Measurements from ENCODE around the gene MYOF.
A peak's percentile ranks its signal among the peaks of the same experiment; 100 is the strongest.

Gene MYOF

DNA sequence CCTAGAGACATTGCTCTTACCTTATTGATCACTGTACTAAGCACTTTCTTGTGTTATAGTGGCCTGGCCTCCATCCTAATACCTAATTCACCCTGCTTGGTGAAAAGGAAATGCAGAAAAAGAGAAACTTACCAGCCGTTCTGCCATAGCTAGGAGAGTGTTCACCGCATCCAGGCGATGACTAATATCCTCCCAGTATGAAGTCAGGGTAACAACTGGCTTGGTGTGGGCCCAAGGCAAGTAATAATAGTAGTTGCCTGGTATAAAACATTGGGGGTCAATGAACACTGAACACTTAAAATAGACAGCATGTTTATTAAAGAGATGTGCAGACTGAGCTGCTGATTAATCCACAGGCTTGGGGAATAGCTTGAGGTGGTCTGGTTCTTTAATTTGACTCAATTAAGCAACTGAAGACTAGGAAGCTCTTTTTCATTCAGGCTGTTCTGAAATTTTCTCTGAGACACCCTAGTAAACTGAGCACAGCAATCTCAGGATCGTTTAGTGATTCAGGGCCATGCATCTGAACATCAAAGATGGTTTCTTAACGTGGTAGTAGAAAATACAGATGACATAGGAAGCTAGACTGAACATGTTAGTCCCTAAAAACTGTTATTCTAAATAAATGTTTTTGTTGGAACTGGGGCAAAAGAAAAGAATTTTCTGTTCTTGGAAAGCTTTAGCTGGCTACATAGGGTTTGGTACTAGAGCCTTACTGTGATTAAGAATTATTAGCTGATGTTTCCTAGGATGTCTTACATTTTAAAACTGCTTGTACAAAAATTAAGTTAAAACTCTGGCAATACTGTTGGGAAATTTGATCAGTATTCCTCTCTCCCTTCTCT is 102.2 kb downstream of the MYOF start:
- H3K27me3 ChIP-seq (ENCODE audit: control insufficient read depth in 2 of 2, insufficient read depth in 2 of 2, low read length in 2 of 2): no peaks in the 10 kb centered on the region
- H3K9me3 ChIP-seq (ENCODE audit: control insufficient read depth in 2 of 2, low read length in 2 of 2): no peaks in the 10 kb centered on the region
- H3K4me1 ChIP-seq (ENCODE audit: control insufficient read depth in 2 of 2, insufficient read depth in 2 of 2, low read length in 2 of 2): peaks cover 8 to 10% of the 10 kb centered on the region in 2 donors
- H3K4me3 ChIP-seq (ENCODE audit: low read length in 2 of 2): no peak overlapping the region
- H3K36me3 ChIP-seq (ENCODE audit: control insufficient read depth in 2 of 2, insufficient read depth in 2 of 2, low read length in 2 of 2): peaks cover 16 to 39% of the 10 kb centered on the region in 2 donors
- H3K27ac ChIP-seq (ENCODE audit: low read depth in 2 of 2, low read length in 2 of 2): no peak overlapping the region
- no peak overlapping the region for H3K9ac ChIP-seq (ENCODE audit: low read depth in 1 of 2, low read length in 2 of 2)

DNA sequence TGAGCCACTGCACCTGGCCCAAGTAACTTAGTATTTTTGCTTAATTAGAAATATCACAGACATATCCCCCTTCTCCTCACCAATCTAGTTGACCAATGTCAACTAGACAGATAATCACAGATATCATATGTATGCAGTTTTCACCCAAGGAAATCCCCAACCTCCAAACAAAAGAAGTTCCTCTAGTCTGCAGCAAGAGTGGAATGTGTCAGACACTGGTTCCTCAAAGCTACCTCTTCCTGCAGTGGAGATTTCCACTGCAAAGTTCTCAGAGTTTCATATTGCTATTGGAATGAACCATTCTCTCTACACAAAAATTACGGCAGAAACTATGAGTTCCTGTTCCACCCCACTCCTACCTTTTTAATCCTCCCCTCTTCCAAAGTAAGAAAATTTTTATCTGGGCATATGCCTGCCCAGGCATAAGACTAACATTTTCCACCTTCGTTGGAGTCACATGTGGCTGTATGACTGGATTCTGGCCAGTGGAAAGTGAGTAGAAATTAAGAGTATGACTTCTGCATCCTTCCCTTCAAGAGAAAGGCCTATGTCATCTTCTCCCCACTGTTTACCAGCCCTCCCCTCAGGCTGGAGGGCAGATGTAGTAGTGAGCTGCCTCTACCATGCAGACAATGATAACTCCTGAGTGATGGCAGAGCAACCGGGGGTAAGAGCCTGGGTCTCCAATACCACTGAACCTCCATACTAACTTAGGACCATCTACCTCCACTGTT is 103.0 kb downstream of the MYOF start:
- Histone ChIP-seq H3K36me3 (ENCODE audit: control insufficient read depth in 2 of 2, insufficient read depth in 2 of 2, low read length in 2 of 2) (peaks cover 20 to 43% of the 10 kb centered on the region in 2 donors), H3K9me3 (ENCODE audit: control insufficient read depth in 2 of 2, low read length in 2 of 2) (no peaks in the 10 kb centered on the region), H3K4me3 (ENCODE audit: low read length in 2 of 2) (no peak overlapping the region), H3K9ac (ENCODE audit: low read depth in 1 of 2, low read length in 2 of 2) (no peak overlapping the region), H3K27ac (ENCODE audit: low read depth in 2 of 2, low read length in 2 of 2) (no peak overlapping the region), H3K4me1 (ENCODE audit: control insufficient read depth in 2 of 2, insufficient read depth in 2 of 2, low read length in 2 of 2) (peaks cover 8 to 10% of the 10 kb centered on the region in 2 donors), H3K27me3 (ENCODE audit: control insufficient read depth in 2 of 2, insufficient read depth in 2 of 2, low read length in 2 of 2) (no peaks in the 10 kb centered on the region)

DNA sequence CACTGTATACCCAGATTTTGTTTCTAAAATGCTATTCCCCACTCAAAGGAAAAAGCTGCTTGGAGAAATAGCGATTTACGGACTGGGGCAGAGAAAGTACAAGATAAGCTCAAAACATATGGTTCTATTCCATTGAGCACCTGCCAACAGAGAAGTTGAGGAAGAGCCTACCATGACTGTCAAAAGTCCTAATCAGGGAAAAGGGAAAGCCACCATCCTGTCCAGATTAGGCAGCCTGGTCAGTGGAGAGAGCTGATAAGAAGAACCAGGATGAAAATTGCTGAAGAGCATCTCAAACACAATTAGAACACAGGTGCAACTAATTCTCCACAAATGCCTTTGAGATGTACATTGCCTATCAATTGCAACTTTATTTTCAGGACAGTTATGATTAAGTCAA is 104.1 kb downstream of the MYOF start:
- Histone ChIP-seq H3K27ac (ENCODE audit: low read depth in 2 of 2, low read length in 2 of 2) (no peak overlapping the region), H3K4me3 (ENCODE audit: low read length in 2 of 2) (no peak overlapping the region), H3K27me3 (ENCODE audit: control insufficient read depth in 2 of 2, insufficient read depth in 2 of 2, low read length in 2 of 2) (no peaks in the 10 kb centered on the region), H3K9me3 (ENCODE audit: control insufficient read depth in 2 of 2, low read length in 2 of 2) (no peaks in the 10 kb centered on the region), H3K9ac (ENCODE audit: low read depth in 1 of 2, low read length in 2 of 2) (no peak overlapping the region), H3K36me3 (ENCODE audit: control insufficient read depth in 2 of 2, insufficient read depth in 2 of 2, low read length in 2 of 2) (peaks cover 21 to 44% of the 10 kb centered on the region in 2 donors), H3K4me1 (ENCODE audit: control insufficient read depth in 2 of 2, insufficient read depth in 2 of 2, low read length in 2 of 2) (peaks cover 8 to 10% of the 10 kb centered on the region in 2 donors)

DNA sequence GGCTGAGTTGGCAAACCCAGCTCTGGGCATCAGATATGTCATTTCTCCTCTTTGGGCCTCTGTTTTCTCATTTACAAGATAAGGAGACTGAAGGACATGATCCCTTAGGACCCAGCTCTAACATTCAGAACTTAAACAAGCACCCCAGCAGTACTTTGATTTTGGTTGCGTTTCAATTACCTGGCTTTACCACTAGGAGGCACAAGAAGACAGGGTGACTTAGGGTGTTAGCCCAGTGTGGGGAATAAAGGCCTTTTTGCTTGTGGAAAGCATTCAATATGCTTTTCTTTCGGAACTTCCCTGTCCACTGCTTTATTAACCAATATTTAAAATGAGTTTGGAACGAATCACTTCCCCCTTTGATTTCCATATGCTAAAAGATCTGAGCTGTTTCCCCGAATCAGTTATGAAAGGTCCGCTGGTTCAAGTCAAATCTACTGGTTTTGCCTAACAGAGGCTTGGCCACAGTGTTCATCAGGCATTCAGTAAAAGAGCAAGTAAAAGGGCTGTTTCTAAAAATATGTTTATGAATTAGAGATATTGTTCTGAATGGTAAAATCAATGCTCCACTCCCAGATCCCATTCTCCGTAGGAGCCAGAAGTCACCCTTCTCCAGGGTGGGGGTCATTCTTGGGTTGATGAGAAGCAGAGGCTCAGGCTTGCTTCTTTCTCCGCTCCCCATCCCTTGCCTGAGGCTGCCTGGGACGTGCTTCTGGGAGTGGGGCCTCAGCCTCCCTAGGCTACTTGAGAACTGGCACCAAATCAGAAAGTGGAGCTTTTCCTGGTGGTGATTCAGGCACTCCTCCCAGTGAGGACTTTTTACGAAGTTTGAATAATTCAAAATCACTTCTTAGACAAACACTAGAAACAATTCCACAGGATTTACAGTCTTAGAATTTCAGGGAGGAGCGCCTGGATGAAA is 105.5 kb downstream of the MYOF start:
- peaks cover 8 to 10% of the 10 kb centered on the region in 2 donors for H3K4me1 ChIP-seq (ENCODE audit: control insufficient read depth in 2 of 2, insufficient read depth in 2 of 2, low read length in 2 of 2)
- peak overlapping the region; percentile 46 to 69 for H3K27ac ChIP-seq (ENCODE audit: low read depth in 2 of 2, low read length in 2 of 2)
- H3K4me3 ChIP-seq (ENCODE audit: low read length in 2 of 2): peak overlapping the region in 1 of 2 donors; percentile 14
- H3K9me3 ChIP-seq (ENCODE audit: control insufficient read depth in 2 of 2, low read length in 2 of 2): no peaks in the 10 kb centered on the region
- H3K27me3 ChIP-seq (ENCODE audit: control insufficient read depth in 2 of 2, insufficient read depth in 2 of 2, low read length in 2 of 2): no peaks in the 10 kb centered on the region
- peaks cover 32 to 54% of the 10 kb centered on the region in 2 donors for H3K36me3 ChIP-seq (ENCODE audit: control insufficient read depth in 2 of 2, insufficient read depth in 2 of 2, low read length in 2 of 2)
- peak overlapping the region in 1 of 2 donors; percentile 35 for H3K9ac ChIP-seq (ENCODE audit: low read depth in 1 of 2, low read length in 2 of 2)

DNA sequence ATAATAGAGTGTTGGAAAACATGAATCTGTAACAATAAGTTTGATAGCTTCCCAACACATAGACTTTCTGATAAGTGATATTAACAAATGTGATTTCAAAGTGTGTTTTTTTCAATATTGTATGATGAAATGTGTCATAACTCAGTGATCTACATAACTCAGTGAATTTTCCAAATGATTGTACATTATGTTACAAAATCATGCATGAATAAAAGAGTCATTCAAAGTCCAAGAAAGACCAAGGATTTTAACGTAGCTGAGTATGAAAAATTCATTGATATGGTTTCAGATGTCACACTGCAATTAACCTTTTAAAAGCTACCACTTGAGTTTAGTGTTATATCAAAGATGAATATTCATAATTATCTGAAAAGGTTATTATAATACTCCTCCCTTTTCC is 111.2 kb downstream of the MYOF start:
- H3K4me1 ChIP-seq (ENCODE audit: control insufficient read depth in 2 of 2, insufficient read depth in 2 of 2, low read length in 2 of 2): no peaks in the 10 kb centered on the region
- no peak overlapping the region for H3K27ac ChIP-seq (ENCODE audit: low read depth in 2 of 2, low read length in 2 of 2)
- peaks cover 28 to 72% of the 10 kb centered on the region in 2 donors for H3K36me3 ChIP-seq (ENCODE audit: control insufficient read depth in 2 of 2, insufficient read depth in 2 of 2, low read length in 2 of 2)
- H3K9ac ChIP-seq (ENCODE audit: low read depth in 1 of 2, low read length in 2 of 2): no peak overlapping the region
- no peaks in the 10 kb centered on the region for H3K27me3 ChIP-seq (ENCODE audit: control insufficient read depth in 2 of 2, insufficient read depth in 2 of 2, low read length in 2 of 2)
- no peak overlapping the region for H3K4me3 ChIP-seq (ENCODE audit: low read length in 2 of 2)
- no peaks in the 10 kb centered on the region for H3K9me3 ChIP-seq (ENCODE audit: control insufficient read depth in 2 of 2, low read length in 2 of 2)

DNA sequence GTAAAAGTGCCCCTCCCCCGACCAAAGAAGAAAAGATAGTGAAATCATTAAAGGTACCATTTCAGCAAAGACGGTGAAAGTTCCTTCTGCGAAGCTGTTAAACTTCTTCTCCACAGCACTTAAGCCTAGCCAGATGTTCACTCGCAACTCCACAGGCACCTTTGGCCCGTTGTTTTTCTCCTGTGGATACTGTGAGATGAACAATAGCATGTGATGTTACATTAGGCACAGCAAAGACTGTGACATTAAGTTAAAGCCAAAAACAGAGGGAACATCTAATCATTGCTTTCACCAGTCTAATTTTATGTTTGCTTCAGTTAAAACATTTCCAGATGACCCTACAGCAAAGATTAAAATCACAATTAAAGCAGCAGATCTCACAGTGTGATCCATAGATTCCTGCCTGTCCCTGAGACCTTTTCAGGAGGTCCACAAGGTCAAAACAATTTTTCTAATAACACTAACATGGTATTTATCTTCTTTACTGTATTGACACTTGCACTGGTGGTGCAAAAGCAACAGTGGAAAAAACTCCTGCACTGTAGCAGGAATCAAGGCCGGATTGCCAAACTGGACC is 112.5 kb downstream of the MYOF start:
- no peak overlapping the region for H3K27ac ChIP-seq (ENCODE audit: low read depth in 2 of 2, low read length in 2 of 2)
- H3K9ac ChIP-seq (ENCODE audit: low read depth in 1 of 2, low read length in 2 of 2): no peak overlapping the region
- H3K27me3 ChIP-seq (ENCODE audit: control insufficient read depth in 2 of 2, insufficient read depth in 2 of 2, low read length in 2 of 2): no peaks in the 10 kb centered on the region
- no peaks in the 10 kb centered on the region for H3K9me3 ChIP-seq (ENCODE audit: control insufficient read depth in 2 of 2, low read length in 2 of 2)
- H3K36me3 ChIP-seq (ENCODE audit: control insufficient read depth in 2 of 2, insufficient read depth in 2 of 2, low read length in 2 of 2): peaks cover 32 to 68% of the 10 kb centered on the region in 2 donors
- no peak overlapping the region for H3K4me3 ChIP-seq (ENCODE audit: low read length in 2 of 2)
- no peaks in the 10 kb centered on the region for H3K4me1 ChIP-seq (ENCODE audit: control insufficient read depth in 2 of 2, insufficient read depth in 2 of 2, low read length in 2 of 2)

DNA sequence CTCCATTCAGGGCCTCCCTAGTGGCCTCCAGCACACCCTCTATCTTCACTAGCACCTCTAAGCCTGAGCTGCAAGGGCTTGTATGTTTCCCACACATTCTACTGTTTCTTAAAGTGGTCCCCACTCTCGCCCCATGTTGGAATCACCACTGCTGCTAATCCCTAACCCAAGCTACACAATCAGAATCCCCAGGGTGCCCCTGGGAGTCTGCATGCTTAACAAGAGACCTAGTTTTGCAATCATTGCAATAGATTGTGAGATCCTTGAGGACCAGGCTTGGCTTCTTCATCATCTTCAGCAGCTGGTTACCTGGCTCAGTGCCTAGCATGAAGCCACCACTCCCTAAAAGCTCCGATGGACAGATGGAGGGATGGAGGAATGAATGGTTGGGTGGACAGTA is 113.9 kb downstream of the MYOF start:
- Histone ChIP-seq H3K36me3 (ENCODE audit: control insufficient read depth in 2 of 2, insufficient read depth in 2 of 2, low read length in 2 of 2) (peaks cover 27 to 65% of the 10 kb centered on the region in 2 donors), H3K9ac (ENCODE audit: low read depth in 1 of 2, low read length in 2 of 2) (no peak overlapping the region), H3K27ac (ENCODE audit: low read depth in 2 of 2, low read length in 2 of 2) (no peak overlapping the region), H3K9me3 (ENCODE audit: control insufficient read depth in 2 of 2, low read length in 2 of 2) (no peaks in the 10 kb centered on the region), H3K4me3 (ENCODE audit: low read length in 2 of 2) (no peak overlapping the region), H3K4me1 (ENCODE audit: control insufficient read depth in 2 of 2, insufficient read depth in 2 of 2, low read length in 2 of 2) (no peaks in the 10 kb centered on the region), H3K27me3 (ENCODE audit: control insufficient read depth in 2 of 2, insufficient read depth in 2 of 2, low read length in 2 of 2) (no peaks in the 10 kb centered on the region)

DNA sequence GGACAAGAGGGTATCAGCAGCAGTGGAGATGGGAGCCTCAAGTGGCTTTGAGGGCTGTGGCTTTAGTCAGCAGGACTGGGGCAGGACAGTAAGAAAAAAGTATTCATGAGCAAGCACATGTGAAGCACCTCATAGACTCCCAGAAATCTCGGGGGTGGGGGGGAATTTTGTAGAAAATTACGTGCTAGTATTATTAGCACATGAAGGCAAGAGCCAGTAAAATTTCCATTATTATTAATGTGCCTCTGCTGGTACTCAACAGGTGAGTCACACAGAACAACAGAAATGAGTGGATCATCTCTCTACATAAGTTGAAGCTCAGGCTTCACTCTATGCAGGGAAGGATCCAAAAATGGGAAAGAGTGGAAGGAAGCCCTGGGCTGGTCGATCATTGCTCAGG is 114.5 kb downstream of the MYOF start:
- Histone ChIP-seq H3K4me3 (ENCODE audit: low read length in 2 of 2) (no peak overlapping the region), H3K9ac (ENCODE audit: low read depth in 1 of 2, low read length in 2 of 2) (no peak overlapping the region), H3K27me3 (ENCODE audit: control insufficient read depth in 2 of 2, insufficient read depth in 2 of 2, low read length in 2 of 2) (no peaks in the 10 kb centered on the region), H3K4me1 (ENCODE audit: control insufficient read depth in 2 of 2, insufficient read depth in 2 of 2, low read length in 2 of 2) (no peaks in the 10 kb centered on the region), H3K9me3 (ENCODE audit: control insufficient read depth in 2 of 2, low read length in 2 of 2) (no peaks in the 10 kb centered on the region), H3K27ac (ENCODE audit: low read depth in 2 of 2, low read length in 2 of 2) (no peak overlapping the region), H3K36me3 (ENCODE audit: control insufficient read depth in 2 of 2, insufficient read depth in 2 of 2, low read length in 2 of 2) (peaks cover 23 to 60% of the 10 kb centered on the region in 2 donors)

DNA sequence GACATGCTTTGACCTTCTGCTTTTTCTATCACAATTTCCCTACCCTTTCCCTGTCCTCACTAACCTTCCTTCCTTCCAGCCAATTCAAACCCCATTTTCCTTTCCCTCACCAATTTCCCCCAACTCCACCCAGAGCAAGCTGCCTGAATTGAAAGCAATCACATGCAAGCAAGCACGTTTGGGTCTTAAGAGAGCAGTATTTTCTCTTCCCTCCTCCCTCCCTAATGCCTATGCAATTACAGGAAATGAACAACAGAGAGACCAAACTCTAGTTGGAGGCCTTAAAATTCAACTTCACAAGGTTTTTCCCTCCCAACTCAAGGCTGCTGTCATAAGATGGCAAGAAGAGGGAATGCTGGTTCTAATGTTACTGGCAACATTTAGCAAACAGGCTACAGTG is 117.2 kb downstream of the MYOF start:
- Histone ChIP-seq H3K36me3 (ENCODE audit: control insufficient read depth in 2 of 2, insufficient read depth in 2 of 2, low read length in 2 of 2) (peaks cover 23 to 45% of the 10 kb centered on the region in 2 donors), H3K4me3 (ENCODE audit: low read length in 2 of 2) (no peak overlapping the region), H3K9ac (ENCODE audit: low read depth in 1 of 2, low read length in 2 of 2) (no peak overlapping the region), H3K9me3 (ENCODE audit: control insufficient read depth in 2 of 2, low read length in 2 of 2) (no peaks in the 10 kb centered on the region), H3K27ac (ENCODE audit: low read depth in 2 of 2, low read length in 2 of 2) (no peak overlapping the region), H3K4me1 (ENCODE audit: control insufficient read depth in 2 of 2, insufficient read depth in 2 of 2, low read length in 2 of 2) (no peaks in the 10 kb centered on the region), H3K27me3 (ENCODE audit: control insufficient read depth in 2 of 2, insufficient read depth in 2 of 2, low read length in 2 of 2) (no peaks in the 10 kb centered on the region)
